GM12874 (cell line): ENCODE data around the gene PMIS2.
A peak's percentile ranks its signal among the peaks of the same experiment; 100 is the strongest.

Experiments
- CTCF ChIP-seq: IDR thresholded peaks from 2 replicates; pipeline ENCODE4 v1.5.1; 2011; ENCODE audit warnings: low read depth, mild to moderate bottlenecking, control low read depth, low read length, moderate library complexity; ENCODE audit not compliant: insufficient read depth

The PMIS2 gene

GRCh38 chr19:35552534-35553384 is 33.2 kb upstream of the PMIS2 start:
- TF ChIP-seq CTCF = no peak

GRCh38 chr19:35553385-35554000 is 32.5 kb upstream of the PMIS2 start:
- TF ChIP-seq CTCF = no peak

- TF ChIP-seq CTCF = no peak
These were observed 31.9 kb upstream of the PMIS2 start for GRCh38 chr19:35554076-35554475.

GRCh38 chr19:35555301-35556005 is 30.5 kb upstream of the PMIS2 start:
- TF ChIP-seq CTCF = peak; percentile 24; the same call in 1 of the 2 replicates

- TF ChIP-seq CTCF = no peak
These were observed 29.9 kb upstream of the PMIS2 start for GRCh38 chr19:35556025-35556590.

GRCh38 chr19:35556846-35557538 is 29.0 kb upstream of the PMIS2 start:
- no peak for TF ChIP-seq CTCF
